C1 segment of cervical spinal cord (tissue), 14 donors: ENCODE data around the gene IER5.
A peak's percentile ranks its signal among the peaks of the same experiment; 100 is the strongest.
"Not testable (repeated sequence)": the region's sequence is repeated elsewhere in the genome, so short reads cannot be mapped to it uniquely, and the experiment has no call there.

ENCODE experiments used
- DNase-seq, 14 donors: peaks; one replicate each; lab custom pipeline; 2025; lab: John Stamatoyannopoulos, UW

The IER5 gene

DNA sequence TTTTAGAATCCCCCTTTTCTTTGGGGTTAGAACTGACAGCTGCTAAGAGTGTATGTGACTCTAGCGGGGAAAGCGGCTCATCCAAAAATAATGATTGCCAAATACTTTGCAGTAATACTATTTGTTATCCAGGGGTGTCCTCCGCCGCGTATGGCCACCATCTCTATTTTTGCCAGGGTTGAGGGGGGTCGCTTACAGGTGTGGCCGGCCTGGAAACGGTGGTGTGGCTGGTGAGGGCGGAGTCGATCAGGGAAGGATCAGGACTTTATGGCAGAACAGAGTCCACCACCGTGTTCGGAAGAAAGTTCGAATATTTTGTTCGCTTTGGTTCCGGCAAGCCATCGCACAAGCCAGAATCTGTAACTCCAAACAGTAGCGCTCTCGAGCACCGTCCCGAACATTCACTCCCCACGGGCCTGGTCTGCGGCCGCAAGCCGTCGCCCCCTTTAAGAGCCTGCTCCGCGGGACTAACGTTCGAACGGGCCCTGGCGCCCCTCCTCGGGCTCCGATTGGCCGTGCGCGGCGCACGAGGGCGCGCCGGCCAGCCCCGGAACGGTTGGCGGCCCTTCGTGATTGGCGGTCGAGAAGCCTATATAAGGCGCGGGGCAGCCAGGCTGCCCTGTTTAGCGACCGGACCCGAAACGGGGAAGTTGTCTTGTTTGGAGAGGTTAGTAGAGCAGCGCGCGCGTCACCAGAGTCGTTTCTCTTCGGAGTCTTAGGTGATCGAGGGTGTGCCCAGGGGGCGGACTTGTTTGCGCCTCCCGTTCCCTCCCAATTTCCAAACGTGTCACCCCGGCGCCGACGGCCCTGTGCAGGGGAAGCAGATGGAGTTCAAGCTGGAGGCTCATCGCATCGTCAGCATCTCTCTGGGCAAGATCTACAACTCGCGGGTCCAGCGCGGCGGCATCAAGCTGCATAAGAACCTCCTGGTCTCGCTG is at the start of gene IER5:
TSS of gene IER5 (plus strand) at position 622 of the 938 bp plus-strand sequence. CDS start at position 825, 203 bp downstream.
- peak; percentile 62 to 96 (median 92) for DNase-seq

DNA sequence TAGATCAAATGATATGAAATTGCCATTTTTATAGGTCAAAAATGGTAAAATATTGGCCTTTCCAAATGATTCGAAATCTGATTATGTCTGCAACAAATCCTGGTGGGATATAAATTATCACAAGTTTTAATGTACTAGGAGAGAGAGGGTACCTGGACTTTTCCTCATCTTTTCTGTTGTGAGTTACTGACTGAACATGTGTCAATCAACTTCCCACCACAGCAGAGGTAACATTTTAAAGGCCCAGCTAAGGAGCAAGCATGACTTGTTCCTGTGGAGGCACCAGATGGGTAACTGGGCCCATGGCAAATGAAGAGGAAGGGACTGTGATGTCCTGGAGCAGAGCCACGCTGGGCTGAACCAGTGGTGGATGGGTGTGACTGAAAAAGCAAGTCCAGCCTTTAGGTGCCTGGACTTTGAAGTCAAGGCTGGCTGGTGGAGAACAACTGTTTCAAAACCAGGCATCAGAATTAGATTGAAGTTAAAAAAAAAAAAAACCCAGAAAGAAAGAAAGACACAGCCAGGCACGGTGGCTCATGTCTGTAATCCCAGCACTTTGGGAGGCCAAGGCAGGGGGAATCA is 48.1 kb upstream of the IER5 start:
- DNase-seq: no peak

DNA sequence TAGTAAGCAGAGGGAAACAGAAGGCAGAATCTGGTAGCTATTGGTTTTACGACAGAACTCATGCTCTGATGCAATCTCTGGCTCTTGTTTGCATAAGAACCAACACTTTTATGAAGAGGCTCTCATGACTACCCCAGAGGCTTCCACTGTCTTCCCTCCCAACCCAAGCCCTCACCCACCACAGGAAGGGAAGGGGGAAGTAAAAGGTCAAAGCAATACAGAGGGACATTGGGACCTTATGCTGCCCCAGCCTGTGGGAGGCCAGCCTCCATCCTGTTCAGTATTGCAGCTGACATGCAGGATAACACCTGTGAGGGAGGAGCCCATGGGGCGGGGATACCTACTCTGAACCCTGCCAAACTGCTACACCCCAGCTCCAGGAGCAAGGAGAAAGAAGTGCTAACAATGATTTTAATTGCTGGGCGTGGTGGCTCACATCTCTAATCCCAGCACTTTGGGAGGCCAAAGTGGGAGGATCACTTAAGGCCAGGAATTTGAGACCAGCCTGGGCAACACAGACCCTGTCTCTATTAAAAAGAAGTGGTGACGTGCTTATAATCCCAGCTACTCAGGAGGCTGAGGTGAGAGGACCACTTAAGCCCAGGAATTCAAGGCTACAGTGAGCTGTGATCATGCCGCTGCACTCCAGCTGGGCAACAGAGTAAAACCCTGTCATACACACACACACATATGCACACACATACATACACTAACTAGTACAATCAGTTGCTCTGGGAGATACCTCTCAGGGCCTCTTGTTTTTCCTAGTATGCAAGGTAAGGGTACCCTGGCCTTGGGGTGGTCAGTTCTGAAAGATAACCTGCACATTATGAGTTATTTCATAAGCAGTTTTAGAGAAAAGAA is 45.2 kb upstream of the IER5 start:
- DNase-seq: peak in 1 of 14 donors; percentile 13

DNA sequence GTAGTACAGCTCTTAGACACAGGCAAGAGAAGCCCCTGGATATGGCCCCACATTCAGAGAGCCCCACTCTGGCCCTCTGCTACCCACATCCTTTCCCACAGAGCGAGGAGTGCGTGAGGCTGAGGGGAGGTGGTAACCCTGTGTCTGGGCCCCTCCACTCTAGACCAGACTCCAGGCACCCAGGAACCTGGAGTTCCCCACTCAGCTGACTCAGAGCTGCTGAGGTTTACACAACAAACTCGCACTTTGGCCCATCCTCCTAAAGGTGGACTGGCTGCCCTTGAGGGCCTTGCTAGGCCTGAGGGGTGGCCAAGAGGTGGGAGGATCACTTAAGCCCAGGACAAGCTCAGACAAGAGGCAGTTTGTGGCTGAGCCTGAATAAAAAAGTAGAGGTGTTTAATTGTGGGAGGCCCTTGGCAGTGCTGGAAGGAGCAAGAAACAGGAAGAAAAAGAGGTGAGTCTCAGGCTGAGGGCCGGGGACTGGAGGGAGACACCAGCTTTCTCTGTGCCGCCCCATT is 44.0 kb upstream of the IER5 start:
- DNase-seq: peak in 1 of 14 donors; percentile 5

DNA sequence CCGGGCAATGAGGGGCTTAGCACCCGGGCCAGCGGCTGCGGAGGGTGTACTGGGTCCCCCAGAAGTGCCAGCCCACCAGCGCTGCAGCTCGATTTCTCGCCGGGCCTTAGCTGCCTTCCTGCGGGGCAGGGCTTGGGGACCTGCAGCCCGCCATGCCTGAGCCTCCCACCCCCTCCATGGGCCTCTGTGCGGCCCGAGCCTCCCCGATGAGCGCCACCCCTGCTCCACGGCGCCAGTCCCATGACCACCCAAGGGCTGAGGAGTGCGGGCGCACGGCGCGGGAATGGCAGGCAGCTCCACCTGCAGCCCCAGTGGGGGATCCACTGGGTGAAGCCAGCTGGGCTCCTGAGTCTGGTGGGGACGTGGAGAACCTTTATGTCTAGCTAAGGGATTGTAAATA is 42.6 kb upstream of the IER5 start:
- DNase-seq: not testable (repeated sequence)

DNA sequence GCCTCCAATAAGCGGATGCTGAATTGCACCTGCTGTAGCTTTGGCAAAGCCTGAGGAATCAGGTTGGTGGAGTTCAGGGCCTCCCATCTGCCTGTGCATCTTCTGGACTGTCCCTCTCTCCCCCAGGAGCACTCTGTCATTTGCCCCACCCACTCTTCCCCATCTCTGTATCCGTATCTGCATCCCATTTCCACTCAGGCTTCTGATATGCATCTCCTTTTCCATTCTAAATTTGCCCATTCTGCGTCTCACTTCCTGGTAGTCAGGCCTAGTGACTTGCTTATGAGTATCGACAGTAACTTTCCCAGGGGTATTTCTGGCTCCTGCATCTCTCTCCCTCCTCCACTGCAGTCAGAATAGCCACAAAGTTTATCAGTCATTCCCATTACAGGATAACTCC is 39.1 kb upstream of the IER5 start:
- DNase-seq: no peak

DNA sequence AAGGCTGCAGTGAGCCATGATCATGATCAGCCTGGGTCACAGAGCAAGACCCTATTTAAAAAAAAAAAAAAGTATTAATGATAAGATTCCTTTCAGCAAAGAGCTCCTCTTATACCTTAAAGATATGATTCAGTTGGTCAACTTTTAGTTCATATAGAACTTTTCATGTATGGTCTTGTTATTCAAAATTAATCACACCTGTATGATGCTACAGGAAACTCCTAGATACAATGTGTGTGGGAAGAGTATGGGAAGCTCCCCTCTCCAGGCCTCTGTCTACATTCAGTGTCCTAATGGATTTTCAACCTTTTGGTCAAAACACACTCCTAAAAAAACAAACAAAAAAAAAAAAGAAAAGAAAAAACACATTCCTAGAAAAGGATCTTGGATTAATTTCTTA is 37.6 kb upstream of the IER5 start:
- DNase-seq: no peak

DNA sequence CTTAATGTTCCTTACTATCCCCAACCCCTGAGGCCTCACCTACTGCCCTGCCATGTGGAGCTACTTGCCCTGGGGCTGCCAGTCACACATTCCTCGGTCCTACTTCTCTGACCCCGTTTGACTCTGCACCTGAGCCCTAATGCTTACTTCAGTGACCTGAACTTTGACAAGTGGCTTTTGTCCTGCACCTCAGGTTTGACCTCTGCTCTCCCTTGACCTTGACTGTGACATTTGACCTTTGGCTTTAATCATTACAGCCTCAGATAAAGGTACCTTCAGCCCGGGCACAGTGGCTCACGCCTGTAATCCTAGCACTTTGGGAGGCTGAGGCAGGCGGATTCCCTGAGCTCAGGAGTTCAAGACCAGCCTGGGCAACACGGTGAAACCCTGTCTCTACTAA is 31.9 kb upstream of the IER5 start:
- no peak for DNase-seq

DNA sequence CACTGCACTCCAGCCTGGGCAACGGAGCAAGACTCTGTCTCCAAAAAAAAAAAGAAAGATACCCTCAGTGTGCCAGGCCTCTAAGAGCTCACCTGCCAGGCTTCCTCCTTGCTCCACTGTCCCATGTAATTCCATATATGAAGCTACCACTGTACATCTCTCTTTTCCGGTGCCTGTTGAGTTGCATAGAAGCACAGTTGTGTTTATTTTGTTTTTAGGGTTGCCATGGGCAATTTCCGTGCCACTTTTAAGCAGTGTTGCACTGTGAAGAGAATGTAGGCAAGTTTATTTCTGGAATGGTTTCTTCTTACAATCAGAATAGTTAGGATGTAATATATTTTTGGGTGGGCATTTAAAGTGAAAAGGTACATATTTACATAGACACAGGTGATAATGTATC is 31.4 kb upstream of the IER5 start:
- no peak for DNase-seq

DNA sequence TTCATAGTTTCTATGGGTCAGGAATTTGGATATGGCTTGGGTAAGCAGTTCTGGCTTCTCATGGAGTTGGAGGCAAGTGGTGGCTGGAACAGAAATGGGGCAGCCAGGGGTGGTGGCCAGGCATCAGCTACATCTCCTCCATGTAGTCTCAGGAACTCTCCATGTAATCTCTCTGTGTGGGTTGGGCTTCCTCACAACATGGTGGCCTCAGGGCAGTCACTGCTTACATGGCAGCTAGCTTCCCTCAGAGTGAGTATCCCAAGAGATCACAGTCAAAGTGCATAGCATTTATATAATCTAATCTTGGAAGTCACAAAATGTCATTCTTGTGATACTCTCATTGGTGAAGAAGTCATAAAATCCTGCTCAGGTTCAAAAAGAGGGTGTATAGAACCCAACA is 29.1 kb upstream of the IER5 start:
- no peak for DNase-seq

DNA sequence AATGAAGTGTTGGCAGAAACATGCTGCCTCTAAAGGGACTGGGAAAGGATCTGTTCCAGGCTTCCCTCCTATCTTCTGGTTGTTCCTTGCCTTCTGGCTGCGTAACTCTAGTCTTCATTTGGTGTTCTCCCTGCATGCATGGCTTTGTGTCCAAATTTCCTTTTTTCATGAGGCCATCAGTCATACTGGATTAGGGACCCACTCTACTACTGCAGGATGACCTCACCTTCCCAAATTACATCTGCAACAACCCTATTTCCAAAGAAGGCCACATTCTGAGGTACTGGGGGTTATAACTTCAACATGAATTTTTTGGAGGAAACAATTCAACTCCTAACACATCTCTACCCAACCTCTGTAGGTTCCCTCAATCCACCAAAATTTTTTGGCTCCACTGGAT is 28.4 kb upstream of the IER5 start:
- no peak for DNase-seq

DNA sequence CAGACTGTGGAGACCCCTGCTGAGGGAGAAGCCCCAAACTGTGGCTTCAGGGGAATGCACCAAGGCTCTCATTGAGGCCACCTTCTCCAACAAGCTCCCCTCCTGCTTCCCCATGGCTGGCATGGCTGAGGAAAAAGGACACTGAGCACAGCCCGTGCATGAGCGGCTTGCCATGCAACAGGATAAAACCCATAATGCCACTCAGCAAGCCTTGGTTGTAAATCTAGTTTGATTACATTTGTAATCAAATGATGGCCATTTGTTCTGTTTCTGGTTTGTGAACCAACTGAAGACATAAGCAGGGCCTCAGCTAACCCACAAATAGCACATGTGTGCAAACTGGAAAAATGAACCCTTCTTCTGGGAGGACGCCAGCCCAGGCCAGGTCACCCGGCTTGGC is 27.6 kb upstream of the IER5 start:
- not testable (repeated sequence) for DNase-seq

DNA sequence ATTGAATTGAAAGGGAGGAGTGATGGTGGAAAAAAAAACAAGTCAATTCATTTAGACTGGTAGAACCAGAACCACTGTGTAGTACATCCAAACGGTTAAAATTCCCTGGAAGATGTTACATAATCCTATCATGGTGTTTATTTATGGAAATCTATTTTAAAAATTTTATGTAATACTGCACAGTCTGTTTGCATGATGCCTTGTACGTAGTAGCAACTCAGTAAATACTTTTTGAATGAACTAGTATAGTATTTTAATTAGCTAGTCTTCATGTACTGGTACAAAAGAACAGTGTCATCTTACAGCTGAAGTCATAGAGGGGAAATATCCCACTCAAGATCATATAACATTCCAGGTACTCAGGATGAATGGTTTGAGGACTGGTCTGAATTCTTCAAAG is 27.0 kb upstream of the IER5 start:
- no peak for DNase-seq

DNA sequence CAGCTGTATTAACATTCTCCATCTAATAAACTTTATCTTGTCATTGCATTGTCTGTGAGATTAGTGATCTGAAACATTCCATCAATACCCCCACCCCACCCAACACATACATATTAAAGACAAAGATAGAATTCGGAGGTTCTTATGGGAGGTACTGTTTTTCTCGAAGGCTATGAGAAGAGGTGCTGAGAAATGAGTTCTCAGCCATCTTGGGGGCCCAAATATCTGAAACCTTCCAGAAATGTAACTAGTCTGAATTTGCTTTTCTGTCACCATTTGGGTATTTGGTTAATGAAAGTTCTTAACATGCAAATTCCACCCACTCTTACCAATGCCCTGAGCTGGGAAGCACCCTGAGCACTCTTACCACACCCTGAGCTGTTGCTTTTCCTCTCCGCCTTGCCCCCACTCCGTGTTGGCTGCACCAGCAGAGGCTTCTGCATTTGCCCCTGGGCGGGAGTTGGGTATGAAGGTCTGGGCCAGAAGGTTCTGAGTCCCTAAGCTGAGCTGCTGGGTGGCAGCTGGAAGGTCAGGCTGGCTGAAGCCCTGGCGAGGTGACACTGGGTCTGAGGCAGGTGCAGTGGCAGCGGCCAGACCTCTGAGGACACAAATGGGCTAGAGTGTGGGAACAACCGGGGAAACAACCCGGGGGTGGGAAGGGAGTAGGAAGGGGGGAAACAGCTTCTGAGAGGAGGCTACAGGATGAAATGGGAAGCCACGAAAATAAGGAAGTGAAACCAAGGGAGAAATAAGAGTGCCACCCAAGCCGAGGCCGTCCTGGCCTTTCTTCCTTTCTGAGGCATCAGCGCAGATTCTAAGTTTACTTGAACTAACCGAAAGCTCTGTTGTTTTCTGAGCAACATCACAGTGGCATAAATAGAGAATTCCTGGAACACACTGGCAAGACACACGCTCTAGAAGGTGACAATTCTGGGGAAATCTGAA is 26.3 kb upstream of the IER5 start:
- DNase-seq: peak in 7 of 14 donors; percentile 5 to 53 (median 22)

DNA sequence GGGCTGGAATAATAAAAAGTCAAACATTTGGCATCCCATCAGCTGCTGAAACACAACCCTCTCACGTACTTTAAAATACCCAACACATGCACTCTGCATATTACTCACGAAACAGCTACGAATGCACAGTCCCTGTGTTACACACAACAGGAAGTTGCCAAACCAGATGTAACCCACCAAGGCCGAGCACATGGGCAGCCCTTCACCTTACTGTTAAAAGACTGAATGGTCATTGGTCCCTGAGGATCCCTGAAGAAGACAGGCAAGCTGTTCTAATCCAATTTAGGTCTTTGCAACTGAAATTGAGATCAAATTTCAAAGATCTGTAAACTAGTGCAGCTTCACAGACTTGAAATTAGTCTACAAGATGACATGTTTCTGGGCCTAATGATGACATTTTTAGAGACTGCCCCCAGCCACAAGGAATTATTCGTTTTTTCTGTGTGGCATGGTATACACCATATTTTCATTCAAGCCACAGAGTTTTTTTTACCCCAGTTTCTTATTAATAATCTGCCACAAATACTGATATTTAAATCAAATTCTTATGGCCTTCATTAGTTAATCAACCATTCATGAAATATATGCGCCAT is 25.6 kb upstream of the IER5 start:
- DNase-seq: peak in 1 of 14 donors; percentile 15

DNA sequence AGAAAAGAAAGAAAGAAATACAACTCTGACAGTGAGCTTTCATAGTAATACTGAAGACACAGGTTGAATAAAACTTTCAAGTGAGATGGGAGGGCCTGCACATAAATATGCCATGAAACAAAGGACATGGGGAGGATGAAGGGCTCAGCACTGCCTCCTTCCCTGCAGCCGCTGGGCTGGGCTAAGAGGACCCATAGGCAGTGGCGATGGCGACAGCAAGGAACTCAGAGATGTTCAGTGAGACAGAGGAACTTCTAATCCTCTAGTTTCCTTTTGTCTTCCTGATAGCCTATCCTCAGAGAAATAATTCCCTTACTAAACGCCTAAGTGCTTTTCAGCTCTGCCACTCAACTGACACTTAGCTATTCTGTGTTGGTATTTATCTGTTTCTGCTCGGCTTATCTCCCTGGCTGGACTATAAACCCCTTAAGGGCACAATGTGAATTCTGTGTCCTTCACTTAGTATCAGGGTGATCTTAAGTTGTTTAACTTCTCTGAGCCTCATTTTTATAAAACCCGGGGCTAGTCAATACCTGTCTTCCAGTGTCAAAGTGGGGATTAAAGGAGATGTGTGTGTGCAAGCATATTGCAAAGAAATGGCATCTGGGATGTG is 24.4 kb upstream of the IER5 start:
- no peak for DNase-seq

DNA sequence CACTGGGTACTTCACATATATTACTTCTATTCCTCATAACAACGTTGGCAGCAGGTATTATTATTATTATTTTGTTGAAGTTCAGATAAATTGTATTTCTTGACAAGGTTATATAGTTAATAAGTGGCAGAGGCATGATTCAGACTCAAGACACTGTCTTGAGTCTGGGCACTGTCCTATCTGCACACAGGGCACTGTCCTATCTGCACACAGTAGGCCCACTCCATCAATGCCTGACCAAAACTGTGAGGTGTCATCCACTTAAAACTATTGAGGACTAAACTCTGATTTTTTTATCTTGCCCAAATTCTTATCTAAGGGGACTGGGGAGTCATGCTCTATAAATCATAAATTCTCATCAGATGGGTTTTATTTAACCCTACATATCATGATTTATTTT is 23.8 kb upstream of the IER5 start:
- no peak for DNase-seq

DNA sequence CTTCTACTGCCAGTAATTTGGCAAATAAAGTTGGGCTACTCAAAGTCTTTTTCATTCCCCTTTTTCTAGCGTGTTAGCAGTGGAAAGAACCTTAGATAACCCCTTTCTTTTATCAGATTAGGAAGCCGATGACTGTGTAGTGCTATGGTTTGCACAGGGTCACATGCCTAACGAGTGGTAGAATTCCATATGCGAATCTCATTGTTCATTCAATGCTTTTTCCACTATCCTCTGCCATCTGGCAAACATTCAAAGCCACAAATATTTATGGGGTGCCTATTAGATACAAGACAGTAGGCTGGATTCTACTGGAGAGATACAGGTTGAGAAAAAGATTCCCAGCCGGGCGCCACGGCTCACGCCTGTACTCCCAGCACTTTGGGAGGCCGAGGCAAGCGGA is 14.9 kb upstream of the IER5 start:
- no peak for DNase-seq

DNA sequence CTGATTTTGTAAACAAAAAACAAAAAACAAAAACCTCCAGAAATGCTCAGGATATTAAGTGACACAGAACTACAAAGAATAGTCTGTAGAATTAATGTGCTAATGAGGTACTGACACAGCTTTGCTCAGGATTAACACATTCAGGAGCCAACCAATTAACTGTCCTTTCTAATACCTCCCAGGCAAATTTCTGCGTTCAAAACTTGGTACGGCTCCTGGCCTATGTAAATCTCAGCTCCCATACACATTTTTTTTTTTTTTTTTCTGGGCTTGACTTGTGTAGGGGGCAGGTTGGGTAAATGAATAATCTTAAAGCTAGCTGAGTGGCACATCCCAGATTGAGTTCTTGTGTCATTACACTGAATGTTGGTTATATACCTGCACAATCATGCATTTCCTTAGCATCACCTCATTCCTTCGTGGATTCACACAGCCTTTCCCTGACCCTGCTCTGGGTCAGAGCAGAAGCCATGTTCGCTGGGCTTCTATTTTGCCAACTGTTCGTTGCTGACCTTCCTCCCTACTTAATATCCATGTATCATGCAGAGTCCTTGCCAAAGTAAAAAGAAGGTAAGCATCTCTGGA is 12.6 kb upstream of the IER5 start:
- no peak for DNase-seq

DNA sequence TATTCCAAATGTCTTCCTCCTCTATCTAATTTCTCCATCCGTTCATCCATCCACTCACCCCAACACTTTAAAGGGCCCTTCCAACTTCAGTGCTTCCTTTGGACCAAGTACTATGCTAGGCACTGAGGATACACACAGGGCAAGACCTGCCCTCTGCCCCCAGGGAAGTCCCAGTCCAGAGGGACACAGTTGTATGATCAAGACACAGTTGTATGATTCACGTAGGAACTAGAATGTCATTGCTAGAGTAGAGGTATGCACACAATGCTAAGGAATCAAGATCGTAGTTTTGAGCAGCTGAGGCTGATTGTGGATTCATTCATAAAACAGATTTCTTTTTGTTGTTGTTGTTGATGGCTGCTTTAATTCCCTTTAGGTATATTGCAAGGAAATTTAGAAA is 11.6 kb upstream of the IER5 start:
- DNase-seq: no peak
